ENCODE measurements around the gene UPF1.
A peak's percentile ranks its signal among the peaks of the same experiment; 100 is the strongest.

Gene UPF1

DNA sequence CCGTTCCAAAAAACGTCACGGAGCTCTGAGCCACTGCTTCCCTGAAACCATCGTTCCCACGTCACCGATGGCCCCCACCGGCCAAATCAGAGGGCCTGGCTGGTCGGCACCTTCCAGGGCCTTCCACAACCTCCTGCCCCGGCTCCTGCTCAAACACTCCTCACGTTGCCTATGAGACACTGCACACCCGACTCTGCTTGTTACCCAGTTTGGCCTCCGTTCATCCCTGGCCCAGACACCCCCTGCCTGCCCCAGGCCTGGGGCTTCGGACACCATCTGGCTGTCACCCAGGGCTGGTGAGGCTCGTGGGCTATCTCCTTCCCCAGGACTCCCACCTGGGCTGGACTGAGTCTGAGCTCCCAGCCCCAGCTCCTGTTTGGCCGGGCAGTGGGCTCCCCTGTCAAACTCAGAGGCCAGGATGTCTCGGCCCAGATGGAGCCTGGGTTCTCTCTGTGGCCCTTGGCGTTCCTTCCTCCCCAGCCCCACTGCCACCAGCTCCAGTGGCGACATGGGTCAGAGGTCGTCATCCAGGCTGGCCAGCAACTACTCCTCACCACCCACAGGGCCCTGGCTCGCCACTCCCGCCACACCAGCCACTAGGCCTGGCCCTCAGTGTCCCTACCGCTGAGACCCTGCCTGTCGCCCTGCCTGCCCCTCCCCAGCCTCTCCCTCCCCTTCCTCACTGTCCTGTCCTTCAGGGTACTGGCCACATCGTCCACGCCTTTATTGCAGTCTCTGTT is 46.5 kb downstream of the UPF1 start:
- no peaks in the 10 kb centered on the region for H3K27me3 ChIP-seq (ENCODE audit: insufficient read depth, poor library complexity, severe bottlenecking)
- DNase-seq (ENCODE audit: low read depth in 1 of 2, low spot score in 1 of 2), result no peak
- H3K4me3 ChIP-seq (replicated peaks; ENCODE audit: insufficient read depth, low read length), result no peak overlapping the region
- no peak overlapping the region for H3K27ac ChIP-seq (replicated peaks)
- TF ChIP-seq GABPA (IDR thresholded peaks at IDR 0.05; ENCODE audit: low read depth) (no peak), POLR2AphosphoS5 (IDR thresholded peaks at IDR 0.05; ENCODE audit: low read depth) (no peak), SPI1 (IDR thresholded peaks at IDR 0.05; ENCODE audit: borderline replicate concordance, low read depth) (no peak)
- TF ChIP-seq, protein P1, sequence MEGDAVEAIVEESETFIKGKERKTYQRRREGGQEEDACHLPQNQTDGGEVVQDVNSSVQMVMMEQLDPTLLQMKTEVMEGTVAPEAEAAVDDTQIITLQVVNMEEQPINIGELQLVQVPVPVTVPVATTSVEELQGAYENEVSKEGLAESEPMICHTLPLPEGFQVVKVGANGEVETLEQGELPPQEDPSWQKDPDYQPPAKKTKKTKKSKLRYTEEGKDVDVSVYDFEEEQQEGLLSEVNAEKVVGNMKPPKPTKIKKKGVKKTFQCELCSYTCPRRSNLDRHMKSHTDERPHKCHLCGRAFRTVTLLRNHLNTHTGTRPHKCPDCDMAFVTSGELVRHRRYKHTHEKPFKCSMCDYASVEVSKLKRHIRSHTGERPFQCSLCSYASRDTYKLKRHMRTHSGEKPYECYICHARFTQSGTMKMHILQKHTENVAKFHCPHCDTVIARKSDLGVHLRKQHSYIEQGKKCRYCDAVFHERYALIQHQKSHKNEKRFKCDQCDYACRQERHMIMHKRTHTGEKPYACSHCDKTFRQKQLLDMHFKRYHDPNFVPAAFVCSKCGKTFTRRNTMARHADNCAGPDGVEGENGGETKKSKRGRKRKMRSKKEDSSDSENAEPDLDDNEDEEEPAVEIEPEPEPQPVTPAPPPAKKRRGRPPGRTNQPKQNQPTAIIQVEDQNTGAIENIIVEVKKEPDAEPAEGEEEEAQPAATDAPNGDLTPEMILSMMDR (IDR thresholded peaks at IDR 0.05; ENCODE audit: insufficient read depth, low read length), result no peak
- TF ChIP-seq, protein P2, sequence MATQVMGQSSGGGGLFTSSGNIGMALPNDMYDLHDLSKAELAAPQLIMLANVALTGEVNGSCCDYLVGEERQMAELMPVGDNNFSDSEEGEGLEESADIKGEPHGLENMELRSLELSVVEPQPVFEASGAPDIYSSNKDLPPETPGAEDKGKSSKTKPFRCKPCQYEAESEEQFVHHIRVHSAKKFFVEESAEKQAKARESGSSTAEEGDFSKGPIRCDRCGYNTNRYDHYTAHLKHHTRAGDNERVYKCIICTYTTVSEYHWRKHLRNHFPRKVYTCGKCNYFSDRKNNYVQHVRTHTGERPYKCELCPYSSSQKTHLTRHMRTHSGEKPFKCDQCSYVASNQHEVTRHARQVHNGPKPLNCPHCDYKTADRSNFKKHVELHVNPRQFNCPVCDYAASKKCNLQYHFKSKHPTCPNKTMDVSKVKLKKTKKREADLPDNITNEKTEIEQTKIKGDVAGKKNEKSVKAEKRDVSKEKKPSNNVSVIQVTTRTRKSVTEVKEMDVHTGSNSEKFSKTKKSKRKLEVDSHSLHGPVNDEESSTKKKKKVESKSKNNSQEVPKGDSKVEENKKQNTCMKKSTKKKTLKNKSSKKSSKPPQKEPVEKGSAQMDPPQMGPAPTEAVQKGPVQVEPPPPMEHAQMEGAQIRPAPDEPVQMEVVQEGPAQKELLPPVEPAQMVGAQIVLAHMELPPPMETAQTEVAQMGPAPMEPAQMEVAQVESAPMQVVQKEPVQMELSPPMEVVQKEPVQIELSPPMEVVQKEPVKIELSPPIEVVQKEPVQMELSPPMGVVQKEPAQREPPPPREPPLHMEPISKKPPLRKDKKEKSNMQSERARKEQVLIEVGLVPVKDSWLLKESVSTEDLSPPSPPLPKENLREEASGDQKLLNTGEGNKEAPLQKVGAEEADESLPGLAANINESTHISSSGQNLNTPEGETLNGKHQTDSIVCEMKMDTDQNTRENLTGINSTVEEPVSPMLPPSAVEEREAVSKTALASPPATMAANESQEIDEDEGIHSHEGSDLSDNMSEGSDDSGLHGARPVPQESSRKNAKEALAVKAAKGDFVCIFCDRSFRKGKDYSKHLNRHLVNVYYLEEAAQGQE (IDR thresholded peaks at IDR 0.05; ENCODE audit: insufficient replicate concordance, low read depth), result no peak

DNA sequence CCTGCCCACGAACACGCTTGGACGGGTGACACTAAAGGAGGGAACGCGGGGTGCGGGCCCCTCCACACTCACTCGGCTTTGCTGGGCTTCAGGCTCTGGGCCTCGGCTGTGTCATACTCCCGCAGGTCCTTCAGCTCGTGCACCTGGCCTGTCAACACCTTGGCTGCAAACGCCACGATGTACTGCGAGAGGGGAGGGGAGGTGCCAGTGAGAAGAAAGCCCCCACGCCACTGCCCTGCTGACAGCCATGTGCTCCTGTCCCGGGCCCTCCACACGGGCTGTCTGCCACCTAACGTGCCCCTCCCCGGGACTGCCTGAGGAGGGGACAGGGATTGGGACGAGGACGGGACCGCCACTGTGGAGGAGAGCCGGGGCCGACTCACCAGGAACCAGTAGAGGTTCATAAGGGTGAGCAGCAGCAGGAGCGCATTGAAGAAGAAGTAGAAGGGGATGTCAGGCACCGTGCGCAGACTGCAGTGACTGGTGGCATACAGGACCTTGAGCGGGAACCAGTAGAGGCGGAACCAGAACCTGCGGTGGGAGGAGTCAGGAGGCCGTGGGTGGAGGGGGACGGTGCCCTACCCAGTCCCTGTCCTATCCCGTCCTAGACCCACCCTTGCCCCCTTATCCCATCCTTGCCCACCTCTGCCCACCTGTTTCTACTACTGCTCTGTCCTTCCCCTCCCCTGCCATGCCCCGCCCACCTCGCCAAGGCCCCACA is 47.3 kb downstream of the UPF1 start:
- DNase-seq (ENCODE audit: low read depth in 1 of 2, low spot score in 1 of 2), result no peak
- H3K27ac ChIP-seq (replicated peaks), result no peak overlapping the region
- H3K4me3 ChIP-seq (replicated peaks; ENCODE audit: insufficient read depth, low read length), result no peak overlapping the region
- no peaks in the 10 kb centered on the region for H3K27me3 ChIP-seq (ENCODE audit: insufficient read depth, poor library complexity, severe bottlenecking)
- TF ChIP-seq, protein P1 (IDR thresholded peaks at IDR 0.05; ENCODE audit: insufficient read depth, low read length), result no peak
- TF ChIP-seq POLR2AphosphoS5 (IDR thresholded peaks at IDR 0.05; ENCODE audit: low read depth), result no peak
- TF ChIP-seq, protein P2 (IDR thresholded peaks at IDR 0.05; ENCODE audit: insufficient replicate concordance, low read depth), result no peak
- TF ChIP-seq GABPA (IDR thresholded peaks at IDR 0.05; ENCODE audit: low read depth), result no peak
- no peak for TF ChIP-seq SPI1 (IDR thresholded peaks at IDR 0.05; ENCODE audit: borderline replicate concordance, low read depth)

DNA sequence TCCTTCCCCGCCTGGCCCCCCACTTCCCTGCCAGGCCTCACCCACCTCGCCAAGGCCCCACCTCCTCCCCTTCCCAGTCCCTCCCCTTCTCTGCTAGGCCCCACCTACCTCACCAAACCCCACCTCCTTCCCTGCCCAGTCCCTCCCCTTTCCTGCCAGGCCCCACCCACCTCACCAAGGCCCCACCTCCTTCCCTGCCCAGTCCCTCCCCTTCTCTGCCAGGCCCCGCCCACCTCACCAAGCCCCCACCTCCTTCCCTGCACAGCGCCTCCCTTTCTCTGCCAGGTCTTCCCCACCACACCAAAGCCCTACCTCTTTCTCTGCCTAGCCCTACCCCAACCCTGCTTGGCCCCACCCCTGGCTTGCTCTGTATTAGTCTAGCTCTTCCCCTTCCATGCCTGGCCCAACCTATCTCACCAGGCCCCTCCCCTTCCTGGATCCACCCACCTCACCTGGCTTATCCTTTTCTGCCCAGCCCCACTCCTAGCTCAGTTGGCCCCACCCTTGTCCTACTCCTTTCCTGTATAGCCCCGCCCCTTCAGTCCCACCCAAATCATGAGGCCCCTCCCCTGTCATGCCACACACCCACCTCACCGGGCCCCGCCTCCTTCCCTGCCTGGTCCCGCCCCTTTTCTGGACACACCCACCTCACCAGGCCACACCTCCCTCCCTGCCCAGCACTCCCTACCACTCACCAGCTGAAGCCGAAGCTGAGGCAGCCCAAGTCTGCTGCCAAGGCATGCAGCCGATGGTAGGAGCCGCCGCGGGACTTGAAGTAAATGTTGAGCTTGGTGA is 48.0 kb downstream of the UPF1 start:
- Histone ChIP-seq H3K27me3 (ENCODE audit: insufficient read depth, poor library complexity, severe bottlenecking) (no peaks in the 10 kb centered on the region), H3K27ac (replicated peaks) (no peak overlapping the region), H3K4me3 (replicated peaks; ENCODE audit: insufficient read depth, low read length) (no peak overlapping the region)
- TF ChIP-seq, protein P2 (IDR thresholded peaks at IDR 0.05; ENCODE audit: insufficient replicate concordance, low read depth), result no peak
- TF ChIP-seq SPI1 (IDR thresholded peaks at IDR 0.05; ENCODE audit: borderline replicate concordance, low read depth) (no peak), POLR2AphosphoS5 (IDR thresholded peaks at IDR 0.05; ENCODE audit: low read depth) (no peak)
- TF ChIP-seq, protein P1 (IDR thresholded peaks at IDR 0.05; ENCODE audit: insufficient read depth, low read length), result no peak
- DNase-seq (ENCODE audit: low read depth in 1 of 2, low spot score in 1 of 2), result peak in 1 of 2 experiments; percentile 34

Measured in HL-60 (cell line).